A549 (cell line): ENCODE data around the gene PI4K2B. TPM values are rescaled to one million over a fixed set of nuclear protein-coding genes. Genes with fewer than 3 reads are reported as not detected.

Experiments used
- ATAC-seq, 2 experiments: fragments of 200-7000 bp in 1 of 2; fragments of >200 bp in 1 of 2; cut with Nextera tagmentation in 1 of 2; cut with Tn5 transposase in 1 of 2; 3 replicates each; pipeline versions ENCODE4 v1.8.0 to v1.9.1; 2018 to 2020; ENCODE audit warnings: mild to moderate bottlenecking in 1 of 2, moderate library complexity in 1 of 2
- CTCF ChIA-PET: fragments of 300-600 bp; sonication (Branson Sonifier 250); formaldehyde crosslinking; extraction: SDS; loops from one replicate; lab custom pipeline; 2021; ENCODE audit warnings: antibody characterized with exemption, inconsistent platforms; lab: Yijun Ruan, JAX
- POLR2A ChIA-PET: fragments of 350-600 bp; formaldehyde crosslinking; extraction: SDS; loops from one replicate; lab custom pipeline; 2021; ENCODE audit warnings: antibody characterized with exemption, inconsistent platforms; lab: Yijun Ruan, JAX
- DNase-seq, 2 experiments: peaks; one replicate each; pipeline versions ENCODE4 v3.0.0 to v3.0.0-alpha.2; 2011 to 2016; ENCODE audit warnings: low read depth in 1 of 2, low spot score in 1 of 2
- FAIRE-seq: peaks from 2 replicates; lab custom pipeline; 2011; peaks lifted over from hg19 to GRCh38; lab: Jason Lieb, UNC
- H3K27ac ChIP-seq, 2 experiments: fragments of >200 bp; sonication (Bioruptor Twin); formaldehyde crosslinking; 3 replicates each; pipeline ENCODE4 v1.5.1; 2016 to 2017
- H3K4me1 ChIP-seq: fragments of >200 bp; sonication (Bioruptor Twin); formaldehyde crosslinking; 3 replicates; pipeline ENCODE4 v1.6.1; 2016
- H3K4me2 ChIP-seq: fragments of >200 bp; sonication (Bioruptor Twin); formaldehyde crosslinking; 3 replicates; pipeline ENCODE4 v1.6.1; 2016
- H3K4me3 ChIP-seq: fragments of >200 bp; sonication (Bioruptor Twin); formaldehyde crosslinking; 3 replicates; pipeline ENCODE4 v1.5.1; 2016
- H3K9me3 ChIP-seq: fragments of >200 bp; sonication (Bioruptor Twin); formaldehyde crosslinking; 3 replicates; pipeline ENCODE4 v1.6.1; 2016
- CEBPB ChIP-seq, 2 experiments: fragments of >200 bp in 1 of 2; sonication (Bioruptor Twin) in 1 of 2; formaldehyde crosslinking in 1 of 2; IDR thresholded peaks; 2 replicates each; pipeline ENCODE4 v1.6.1; 2012 to 2016
- ESRRA ChIP-seq: fragments of 150-350 bp; IDR thresholded peaks from 2 replicates; pipeline ENCODE4 v1.6.1; 2014; ENCODE audit warnings: mild to moderate bottlenecking, low read length, borderline replicate concordance
- FOSL2 ChIP-seq, 2 experiments: fragments of 450-650 bp in 1 of 2; fragments of >200 bp in 1 of 2; sonication (Bioruptor Twin) in 1 of 2; formaldehyde crosslinking; IDR thresholded peaks; 2 replicates each; pipeline versions ENCODE4 v1.5.0 to v1.6.1; 2016 to 2020; ENCODE audit warnings: mild to moderate bottlenecking in 1 of 2, moderate library complexity in 1 of 2
- HDAC2 ChIP-seq: fragments of 200-600 bp; sonication (generic); IDR thresholded peaks from 2 replicates; pipeline ENCODE4 v1.6.1; 2016
- HEYL ChIP-seq: fragments of 250-450 bp; sonication (Bioruptor Pico); IDR thresholded peaks from 2 replicates; pipeline ENCODE4 v1.8.0; 2021; ENCODE audit warnings: mild to moderate bottlenecking, moderate library complexity
- HOXB13 ChIP-seq: fragments of 250-450 bp; sonication (Bioruptor Pico); IDR thresholded peaks from 2 replicates; pipeline ENCODE4 v1.5.0; 2020; ENCODE audit warnings: low read depth, mild to moderate bottlenecking, moderate library complexity
- HOXB5 ChIP-seq: fragments of 250-450 bp; sonication (Bioruptor Pico); IDR thresholded peaks from 2 replicates; pipeline ENCODE4 v1.5.0; 2020; ENCODE audit warnings: mild to moderate bottlenecking, moderate library complexity
- JUN ChIP-seq, 2 experiments: fragments of >200 bp; sonication (Bioruptor Twin); formaldehyde crosslinking; IDR thresholded peaks; 2 replicates in 1 of 2; 3 replicates in 1 of 2; pipeline ENCODE4 v1.6.1; 2016 to 2017
- JUNB ChIP-seq: fragments of >200 bp; sonication (Bioruptor Twin); formaldehyde crosslinking; IDR thresholded peaks from 2 replicates; pipeline ENCODE4 v1.6.1; 2016
- MAFK ChIP-seq: fragments of 450-650 bp; IDR thresholded peaks from 2 replicates; pipeline ENCODE4 v1.6.1; 2014; ENCODE audit not compliant: partially characterized antibody
- MAZ ChIP-seq: fragments of 150-350 bp; IDR thresholded peaks from 2 replicates; pipeline ENCODE4 v1.6.1; 2014; ENCODE audit warnings: antibody characterized with exemption, low read depth, low read length, borderline replicate concordance
- NFE2L2 ChIP-seq: fragments of 150-350 bp; conservative IDR thresholded peaks from 2 replicates; pipeline ENCODE4 v1.6.1; 2014; ENCODE audit warnings: low read length
- NPAS2 ChIP-seq: fragments of 250-450 bp; sonication (Bioruptor Pico); IDR thresholded peaks from 2 replicates; pipeline ENCODE4 v1.8.0; 2022; ENCODE audit warnings: mild to moderate bottlenecking, moderate library complexity, borderline replicate concordance
- PHF8 ChIP-seq: fragments of 200-600 bp; sonication (generic); IDR thresholded peaks from 2 replicates; pipeline ENCODE4 v1.6.1; 2016; ENCODE audit warnings: low read depth, mild to moderate bottlenecking, antibody characterized with exemption, moderate library complexity, borderline replicate concordance
- POLR2AphosphoS2 ChIP-seq: conservative IDR thresholded peaks from 2 replicates; pipeline ENCODE4 v1.6.1; 2012; ENCODE audit warnings: low read length, improper control_type of control experiment, inconsistent platforms
- RARB ChIP-seq: fragments of 250-450 bp; sonication (Bioruptor Pico); IDR thresholded peaks from 2 replicates; pipeline ENCODE4 v1.8.0; 2021; ENCODE audit warnings: mild to moderate bottlenecking, moderate library complexity
- RCOR1 ChIP-seq: fragments of 150-350 bp; IDR thresholded peaks from 2 replicates; pipeline ENCODE4 v1.6.1; 2014; ENCODE audit warnings: antibody characterized with exemption, low read length, low read depth
- RFX5 ChIP-seq: fragments of 450-650 bp; IDR thresholded peaks from 2 replicates; pipeline ENCODE4 v1.7.1; 2014; ENCODE audit warnings: antibody characterized with exemption, mild to moderate bottlenecking, moderate library complexity
- ZC3H11A ChIP-seq: fragments of 450-650 bp; IDR thresholded peaks from 2 replicates; pipeline ENCODE4 v1.6.1; 2014; ENCODE audit warnings: antibody characterized with exemption, mild to moderate bottlenecking
- WGBS: methylation state at CpG from one replicate; pipeline ENCODE4 v1.1.6; 2017; ENCODE audit errors: missing lambda C conversion rate; 5-methylcytosine and 5-hydroxymethylcytosine counted together
- polyA plus RNA-seq, 4 experiments: library from polyadenylated mRNA; depleted of rRNA in 3 of 4; stranded (reverse); fragments of >200 nt; fragmentation: RNase III in 1 of 4; extraction: RNeasy Plus Mini Kit Qiagen cat#74134 plus additional on column Dnase treatment in 1 of 4; gene quantifications; 2 replicates in 3 of 4; 3 replicates in 1 of 4; pipeline ENCODE4 v1.2.3, GENCODE V29; 2011 to 2017
- TF ChIP-seq, protein P1 (sequence below): fragments of >200 bp; sonication (Bioruptor Twin); formaldehyde crosslinking; IDR thresholded peaks from 3 replicates; pipeline ENCODE4 v1.5.1; 2016
- TF ChIP-seq, protein P2 (sequence below): fragments of 250-450 bp; sonication (Bioruptor Pico); IDR thresholded peaks from 2 replicates; pipeline ENCODE4 v1.5.0; 2020; ENCODE audit warnings: low read depth, mild to moderate bottlenecking, moderate library complexity
- TF ChIP-seq, protein P3 (sequence below): IDR thresholded peaks from 2 replicates; pipeline ENCODE4 v1.6.1; 2012
- TF ChIP-seq, protein P4 (sequence below): fragments of >200 bp; sonication (Bioruptor Twin); formaldehyde crosslinking; IDR thresholded peaks from 3 replicates; pipeline ENCODE4 v1.6.1; 2016
- TF ChIP-seq, protein P5 (sequence below): fragments of >200 bp; sonication (Bioruptor Twin); formaldehyde crosslinking; IDR thresholded peaks from 2 replicates; pipeline ENCODE4 v1.6.1; 2016

The PI4K2B gene
- polyA plus RNA-seq, 2 of the 4 experiments (the other 2 are of a cell fraction), result 7.7 to 8.4 TPM

DNA sequence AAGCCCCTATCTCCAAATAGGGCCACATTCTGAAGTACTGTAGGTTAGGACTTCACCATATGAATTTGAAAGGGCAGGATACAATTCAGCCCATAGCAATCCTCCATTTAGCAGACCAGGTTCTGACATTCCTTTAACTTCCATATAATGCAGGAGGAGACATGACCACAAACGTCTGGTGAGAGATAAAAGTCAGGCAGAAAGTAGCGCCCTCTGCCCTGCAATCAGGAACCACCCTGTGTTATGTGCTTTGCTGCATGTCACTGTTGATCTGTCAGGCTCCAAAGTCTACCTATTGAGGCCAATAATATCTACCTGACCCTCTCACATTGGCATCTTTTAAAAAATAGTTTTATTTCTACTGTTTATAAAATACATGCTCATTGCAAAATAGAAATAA is 43.4 kb upstream of the PI4K2B start:
- CTCF ChIA-PET, result no interaction called here
- no peak overlapping the region for H3K4me2 ChIP-seq
- POLR2A ChIA-PET, result no interaction called here
- 44% methylated on average over 2 of the region's 2 CpGs for WGBS
- no peaks in the 10 kb centered on the region for H3K9me3 ChIP-seq
- TF ChIP-seq JUNB (no peak), RARB (CRISPR knock-in tag) (no peak)
- TF ChIP-seq, protein P1, sequence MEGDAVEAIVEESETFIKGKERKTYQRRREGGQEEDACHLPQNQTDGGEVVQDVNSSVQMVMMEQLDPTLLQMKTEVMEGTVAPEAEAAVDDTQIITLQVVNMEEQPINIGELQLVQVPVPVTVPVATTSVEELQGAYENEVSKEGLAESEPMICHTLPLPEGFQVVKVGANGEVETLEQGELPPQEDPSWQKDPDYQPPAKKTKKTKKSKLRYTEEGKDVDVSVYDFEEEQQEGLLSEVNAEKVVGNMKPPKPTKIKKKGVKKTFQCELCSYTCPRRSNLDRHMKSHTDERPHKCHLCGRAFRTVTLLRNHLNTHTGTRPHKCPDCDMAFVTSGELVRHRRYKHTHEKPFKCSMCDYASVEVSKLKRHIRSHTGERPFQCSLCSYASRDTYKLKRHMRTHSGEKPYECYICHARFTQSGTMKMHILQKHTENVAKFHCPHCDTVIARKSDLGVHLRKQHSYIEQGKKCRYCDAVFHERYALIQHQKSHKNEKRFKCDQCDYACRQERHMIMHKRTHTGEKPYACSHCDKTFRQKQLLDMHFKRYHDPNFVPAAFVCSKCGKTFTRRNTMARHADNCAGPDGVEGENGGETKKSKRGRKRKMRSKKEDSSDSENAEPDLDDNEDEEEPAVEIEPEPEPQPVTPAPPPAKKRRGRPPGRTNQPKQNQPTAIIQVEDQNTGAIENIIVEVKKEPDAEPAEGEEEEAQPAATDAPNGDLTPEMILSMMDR, result no peak
- no peak overlapping the region for H3K27ac ChIP-seq
- DNase-seq (no peak), ATAC-seq (no peak), FAIRE-seq (no peak)
- H3K4me1 ChIP-seq, result no peaks in the 10 kb centered on the region
- H3K4me3 ChIP-seq, result no peak overlapping the region

DNA sequence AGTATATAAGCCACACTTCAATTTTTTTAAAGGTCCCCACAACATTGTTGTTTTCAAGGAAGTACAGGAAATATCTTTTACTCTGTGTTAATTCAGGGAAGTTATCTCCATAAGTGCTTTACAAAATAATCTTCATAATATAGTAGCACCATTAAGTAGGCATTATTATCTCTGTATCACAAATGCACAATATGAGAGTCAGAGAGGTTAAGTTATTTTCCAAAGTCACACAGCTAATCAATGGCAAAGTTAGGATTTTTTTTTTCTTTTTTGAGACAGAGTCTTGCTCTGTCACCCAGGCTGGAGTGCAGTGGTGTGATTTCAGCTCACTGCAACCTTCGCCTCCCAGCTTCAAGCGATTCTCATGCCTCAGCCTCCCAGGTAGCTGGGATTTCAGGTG is 35.1 kb upstream of the PI4K2B start:
- no peak overlapping the region for H3K27ac ChIP-seq
- no peak for DNase-seq
- H3K4me2 ChIP-seq, result no peak overlapping the region
- ATAC-seq, result no peak
- TF ChIP-seq PHF8 (no peak), FOSL2 (IDR thresholded peaks at IDR 0.05) (no peak), FOSL2 (CRISPR knock-in tag; IDR thresholded peaks at IDR 0.05) (no peak), ZC3H11A (no peak), HOXB5 (CRISPR knock-in tag) (no peak), POLR2AphosphoS2 (no peak)
- TF ChIP-seq, protein P1, result no peak
- TF ChIP-seq, all 56 proteins: peak for 0
- POLR2A ChIA-PET, result no interaction called here
- no peaks in the 10 kb centered on the region for H3K4me1 ChIP-seq
- CTCF ChIA-PET, result no interaction called here
- no peaks in the 10 kb centered on the region for H3K9me3 ChIP-seq
- FAIRE-seq, result no peak
- H3K4me3 ChIP-seq, result no peak overlapping the region
- 81% methylated on average over 2 of the region's 2 CpGs for WGBS

DNA sequence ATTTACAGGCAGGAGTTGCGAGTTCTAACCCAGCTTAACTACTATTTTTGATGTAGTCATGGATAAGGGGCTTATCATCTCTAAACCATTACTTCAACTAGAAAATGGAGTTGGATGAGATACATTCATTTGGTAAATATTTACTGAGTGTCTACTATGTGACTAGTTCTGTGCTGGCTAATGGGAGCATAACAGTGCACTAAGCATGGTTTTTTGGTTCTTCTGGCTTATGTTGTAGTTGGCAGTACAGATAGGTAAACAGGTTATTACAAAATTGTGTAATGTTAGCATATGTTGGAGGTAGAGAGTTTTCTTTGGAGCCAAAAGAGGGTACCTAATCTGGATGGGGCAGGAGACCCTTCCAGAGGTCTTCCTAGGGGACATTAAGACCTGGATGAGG is 25.8 kb upstream of the PI4K2B start:
- Histone ChIP-seq H3K4me3 (no peak overlapping the region), H3K27ac (no peak overlapping the region), H3K4me1 (no peaks in the 10 kb centered on the region)
- DNase-seq, result no peak
- WGBS, result 33% methylated on average over 1 of the region's 1 CpG
- ChIA-PET POLR2A (no interaction called here), CTCF (no interaction called here)
- FAIRE-seq, result no peak
- no peak for ATAC-seq
- TF ChIP-seq NFE2L2 (no peak), ESRRA (no peak), JUN (IDR thresholded peaks at IDR 0.05) (no peak), HOXB13 (CRISPR knock-in tag) (no peak), CEBPB (IDR thresholded peaks at IDR 0.05) (no peak), ZC3H11A (no peak), RARB (CRISPR knock-in tag) (no peak), HEYL (CRISPR knock-in tag) (no peak), RFX5 (no peak), NPAS2 (CRISPR knock-in tag) (no peak), MAFK (no peak), MAZ (no peak), RCOR1 (no peak), HDAC2 (no peak), FOSL2 (IDR thresholded peaks at IDR 0.05) (no peak), FOSL2 (CRISPR knock-in tag; IDR thresholded peaks at IDR 0.05) (no peak)
- TF ChIP-seq, protein P2, sequence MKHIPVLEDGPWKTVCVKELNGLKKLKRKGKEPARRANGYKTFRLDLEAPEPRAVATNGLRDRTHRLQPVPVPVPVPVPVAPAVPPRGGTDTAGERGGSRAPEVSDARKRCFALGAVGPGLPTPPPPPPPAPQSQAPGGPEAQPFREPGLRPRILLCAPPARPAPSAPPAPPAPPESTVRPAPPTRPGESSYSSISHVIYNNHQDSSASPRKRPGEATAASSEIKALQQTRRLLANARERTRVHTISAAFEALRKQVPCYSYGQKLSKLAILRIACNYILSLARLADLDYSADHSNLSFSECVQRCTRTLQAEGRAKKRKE, result no peak
- TF ChIP-seq, protein P3, sequence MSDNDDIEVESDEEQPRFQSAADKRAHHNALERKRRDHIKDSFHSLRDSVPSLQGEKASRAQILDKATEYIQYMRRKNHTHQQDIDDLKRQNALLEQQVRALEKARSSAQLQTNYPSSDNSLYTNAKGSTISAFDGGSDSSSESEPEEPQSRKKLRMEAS, result no peak
- TF ChIP-seq, protein P4, sequence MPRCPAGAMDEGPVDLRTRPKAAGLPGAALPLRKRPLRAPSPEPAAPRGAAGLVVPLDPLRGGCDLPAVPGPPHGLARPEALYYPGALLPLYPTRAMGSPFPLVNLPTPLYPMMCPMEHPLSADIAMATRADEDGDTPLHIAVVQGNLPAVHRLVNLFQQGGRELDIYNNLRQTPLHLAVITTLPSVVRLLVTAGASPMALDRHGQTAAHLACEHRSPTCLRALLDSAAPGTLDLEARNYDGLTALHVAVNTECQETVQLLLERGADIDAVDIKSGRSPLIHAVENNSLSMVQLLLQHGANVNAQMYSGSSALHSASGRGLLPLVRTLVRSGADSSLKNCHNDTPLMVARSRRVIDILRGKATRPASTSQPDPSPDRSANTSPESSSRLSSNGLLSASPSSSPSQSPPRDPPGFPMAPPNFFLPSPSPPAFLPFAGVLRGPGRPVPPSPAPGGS, result no peak
- TF ChIP-seq, protein P5, sequence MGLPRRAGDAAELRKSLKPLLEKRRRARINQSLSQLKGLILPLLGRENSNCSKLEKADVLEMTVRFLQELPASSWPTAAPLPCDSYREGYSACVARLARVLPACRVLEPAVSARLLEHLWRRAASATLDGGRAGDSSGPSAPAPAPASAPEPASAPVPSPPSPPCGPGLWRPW, result no peak
- TF ChIP-seq, protein P1, result no peak
- TF ChIP-seq, all 56 proteins: peak for 0
- Histone ChIP-seq H3K9me3 (no peaks in the 10 kb centered on the region), H3K4me2 (no peak overlapping the region)
